OCI-M2 (cell line): ENCODE measurements around the gene PON3.

Experiments used
- DNase-seq: peaks from one replicate; lab custom pipeline; 2025; ENCODE audit not compliant: unreplicated experiment; lab: John Stamatoyannopoulos, UW

PON3 gene

DNA sequence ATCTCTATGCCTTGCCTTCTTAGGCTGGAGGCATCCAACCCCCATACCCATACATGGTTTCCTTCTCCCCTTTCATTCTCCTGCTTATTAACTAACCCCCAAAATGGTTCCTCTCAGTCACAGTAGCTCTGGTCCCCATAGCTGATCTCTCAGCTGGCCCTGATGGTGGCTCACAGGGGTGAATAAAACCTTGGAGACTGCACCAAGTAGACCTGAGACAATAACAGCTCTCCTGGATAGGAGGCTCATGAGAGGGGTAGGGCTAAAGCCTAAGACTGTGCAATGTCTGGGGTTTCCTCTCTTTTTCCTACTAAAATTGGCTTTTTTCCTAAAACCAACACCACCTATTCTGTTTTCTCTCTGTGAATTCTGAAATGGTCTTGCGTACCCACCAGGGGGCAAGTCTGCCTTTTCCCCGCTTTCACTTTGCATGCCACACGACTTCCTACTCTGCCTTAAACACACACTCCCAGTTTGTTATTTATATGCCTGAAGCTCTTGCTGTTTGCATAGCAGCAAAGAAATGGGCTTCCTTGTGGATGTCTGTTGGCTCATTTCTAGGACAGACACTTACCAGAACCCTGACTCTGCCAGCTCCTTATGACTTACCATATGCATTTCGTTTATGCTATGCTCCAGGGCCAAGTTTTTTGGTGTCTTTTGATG is 53.4 kb downstream of the PON3 start:
- DNase-seq, result no peak

DNA sequence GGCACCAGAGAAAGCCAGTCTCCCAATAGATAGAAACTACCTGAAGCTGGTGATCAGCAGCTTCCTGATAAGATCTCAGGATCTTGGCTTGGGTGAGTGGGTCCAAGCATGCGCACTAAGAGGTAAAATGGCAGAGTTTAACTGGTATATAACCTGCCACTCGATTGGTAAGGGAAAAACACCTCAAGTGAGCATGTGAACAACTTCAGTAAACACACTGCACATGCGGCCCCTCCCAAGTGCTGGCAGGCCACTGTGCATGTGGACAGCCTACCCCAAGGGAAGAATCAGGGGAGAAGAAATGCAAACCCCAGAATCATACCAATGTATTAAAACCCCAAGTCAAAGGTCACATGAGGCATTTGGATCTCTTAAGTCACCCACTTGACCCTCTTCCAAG is 54.1 kb downstream of the PON3 start:
- DNase-seq, result no peak

DNA sequence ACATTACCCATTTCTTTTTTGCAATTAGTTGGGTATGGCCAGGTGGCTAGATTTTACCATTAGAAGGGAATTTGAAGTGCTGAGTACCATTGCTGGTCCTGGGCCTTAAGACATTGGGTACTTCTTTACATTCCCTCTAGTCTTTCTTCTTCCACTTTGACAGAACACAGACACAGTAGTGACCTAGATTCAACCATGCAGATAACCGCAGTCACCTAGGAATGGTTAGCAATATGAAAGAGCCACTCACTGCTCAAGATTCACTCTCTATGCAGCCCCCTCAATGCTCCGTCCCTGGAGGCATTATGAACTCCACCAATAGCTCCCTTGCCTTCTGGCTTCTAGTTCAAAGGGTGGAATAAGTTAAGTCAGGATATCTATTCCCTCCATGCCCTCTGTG is 55.7 kb downstream of the PON3 start:
- no peak for DNase-seq

DNA sequence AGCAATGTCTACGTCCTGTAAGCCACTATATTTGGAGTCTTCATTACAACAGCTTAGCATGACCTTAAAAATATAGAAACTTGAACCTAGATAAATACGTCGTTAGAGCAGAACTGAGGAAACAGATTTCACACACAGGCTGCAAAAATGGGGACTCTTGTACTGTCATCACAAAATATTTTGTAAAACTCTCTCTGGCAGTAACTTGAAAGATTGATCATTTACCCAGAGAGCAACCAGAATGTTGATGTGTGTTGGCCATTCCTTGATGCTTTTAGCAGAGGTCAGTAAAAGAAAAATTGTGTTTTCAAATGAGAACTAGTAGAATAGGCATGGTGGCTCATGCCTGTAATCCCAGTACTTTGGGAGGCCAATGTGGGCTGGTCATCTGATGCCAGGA is 57.3 kb downstream of the PON3 start:
- DNase-seq, result no peak

DNA sequence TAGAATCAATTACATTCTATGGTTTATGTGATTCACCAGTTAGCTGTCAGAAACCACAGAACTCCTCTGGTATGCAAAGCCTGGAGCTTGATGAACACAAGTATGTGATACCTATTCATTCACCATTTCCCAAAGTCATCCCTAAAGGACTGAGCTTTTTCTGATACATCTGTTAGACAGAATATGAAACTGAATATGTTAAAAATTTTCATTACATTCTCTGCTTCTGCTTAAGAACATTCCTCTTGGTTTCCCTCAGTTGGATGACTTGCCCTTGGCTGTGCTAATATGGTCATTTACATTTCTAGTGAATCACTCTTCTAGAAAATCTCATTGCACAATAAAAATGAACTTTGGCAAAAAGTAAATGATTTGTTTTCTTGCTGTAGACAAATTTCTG is 61.1 kb downstream of the PON3 start:
- no peak for DNase-seq

GRCh38 chr7:95334447-95334846 is 61.7 kb downstream of the PON3 start:
- no peak for DNase-seq

GRCh38 chr7:95330961-95331337 is 65.2 kb downstream of the PON3 start:
- no peak for DNase-seq

DNA sequence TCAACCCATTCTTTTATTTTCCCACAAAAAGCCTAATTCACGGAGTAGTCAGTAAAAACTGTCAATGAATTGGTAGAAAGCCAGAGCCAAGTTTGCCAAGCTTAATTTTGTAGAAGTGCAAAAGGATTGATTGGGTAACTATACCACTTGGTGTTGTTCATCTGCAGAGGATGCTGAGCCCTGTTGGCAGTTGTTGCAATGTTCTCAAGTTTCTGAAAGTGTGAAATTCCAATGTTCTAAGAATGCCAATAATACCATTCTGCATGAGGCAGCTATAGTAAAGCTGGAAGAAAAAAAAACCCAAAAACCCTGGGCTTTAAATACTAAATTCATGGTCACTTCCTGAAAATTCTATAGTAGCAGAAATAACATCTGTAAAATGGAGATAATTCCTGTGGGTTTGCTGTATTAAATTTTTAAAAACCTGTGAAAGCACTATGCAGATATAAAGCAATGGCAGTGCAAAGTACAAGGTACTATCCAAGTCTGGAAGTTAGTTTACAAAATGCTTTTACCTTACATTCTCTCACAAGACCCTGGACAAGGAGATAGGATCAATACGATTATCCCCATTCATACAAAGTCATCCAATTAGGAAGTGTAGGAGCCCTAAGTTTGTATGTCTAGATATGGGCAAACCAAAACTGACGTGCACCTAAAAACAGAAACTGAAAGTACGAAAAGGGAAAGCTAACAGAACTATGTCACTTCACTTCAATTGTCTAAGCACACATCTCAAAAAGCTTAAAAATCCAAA is 65.8 kb downstream of the PON3 start:
- no peak for DNase-seq

DNA sequence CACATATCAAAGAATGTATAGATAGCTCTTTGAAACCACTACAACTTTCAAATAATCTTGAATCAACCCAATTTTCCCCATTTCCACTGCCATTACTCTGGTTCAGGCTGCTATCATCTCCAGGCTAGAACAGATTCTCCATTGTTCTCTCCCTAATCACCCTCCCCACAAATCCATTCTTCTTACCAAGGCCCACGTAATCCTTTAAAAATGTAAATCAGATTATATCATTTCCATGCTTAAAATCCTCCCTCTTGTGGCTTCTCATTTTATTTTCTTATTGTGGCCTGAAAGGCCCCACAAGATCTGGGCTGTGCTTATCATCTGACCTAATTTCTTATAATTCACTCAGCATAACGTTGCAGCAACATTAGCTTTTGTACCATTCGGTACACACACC is 68.8 kb downstream of the PON3 start:
- no peak for DNase-seq

DNA sequence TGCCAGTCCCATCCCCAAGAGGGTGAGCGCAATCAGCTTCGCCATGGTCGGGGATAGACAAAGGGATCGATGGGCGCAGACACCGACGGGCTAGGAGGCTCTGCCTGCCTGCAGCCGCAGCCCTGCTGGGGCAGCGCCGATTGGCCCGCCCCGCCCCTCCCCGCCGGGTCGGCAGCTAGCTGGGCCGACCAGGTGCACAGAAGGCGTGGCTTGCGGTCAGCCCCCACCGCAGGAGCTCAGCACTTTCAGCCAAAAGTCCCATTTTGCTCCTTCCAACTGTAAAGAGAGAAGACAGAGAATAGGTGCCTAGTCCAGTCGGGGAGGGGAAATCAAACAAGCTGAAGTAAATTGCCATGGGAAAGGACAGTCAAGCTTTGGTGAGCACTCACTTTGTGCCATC is 71.7 kb downstream of the PON3 start, which contains the start of gene PON1:
PON1 (minus strand) TSS at position 102 of the 400 bp plus-strand sequence; CDS start at position 45, 57 bp downstream.
- no peak for DNase-seq

- DNase-seq, result no peak
Observed at GRCh38 chr7:95323410-95324129, 72.6 kb downstream of the PON3 start.

DNA sequence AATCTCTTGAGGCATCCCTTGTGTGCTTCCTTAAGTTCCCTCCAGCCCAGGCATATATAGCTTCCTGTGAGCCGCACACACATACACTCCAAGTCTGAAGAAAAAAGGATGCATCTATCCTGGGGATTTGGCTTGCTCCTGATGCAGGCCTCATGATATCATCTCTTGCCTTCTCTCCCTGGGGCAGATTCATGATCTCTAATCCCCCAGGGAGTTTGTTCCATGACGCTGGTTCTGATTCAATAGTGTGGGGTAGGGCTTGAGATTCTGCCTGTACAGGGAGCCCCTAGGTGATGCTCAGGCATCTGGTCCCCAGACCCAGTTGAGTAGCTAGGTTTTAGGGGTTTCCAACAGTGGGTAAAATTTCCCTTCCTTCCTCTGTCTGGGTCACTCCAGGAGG is 73.3 kb downstream of the PON3 start:
- no peak for DNase-seq

DNA sequence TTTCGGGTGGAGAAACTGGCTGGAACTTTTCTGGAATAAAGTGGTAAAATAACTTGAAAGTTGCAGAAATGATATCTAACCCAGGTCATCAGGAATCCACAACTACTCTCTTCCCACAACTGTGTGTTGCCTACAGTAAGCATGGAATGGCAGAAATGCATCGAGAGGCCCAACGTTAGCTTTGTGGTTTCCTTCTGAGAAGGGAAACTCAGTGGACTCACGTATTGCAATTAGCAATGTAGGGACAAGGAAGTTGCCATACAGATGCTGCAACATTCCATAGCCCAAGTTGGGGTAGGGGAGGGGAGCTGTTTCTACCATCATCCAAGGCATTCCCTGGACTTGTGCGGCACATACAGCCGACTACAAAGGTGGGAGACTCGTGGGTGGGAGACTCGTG is 73.8 kb downstream of the PON3 start:
- DNase-seq, result no peak

GRCh38 chr7:95321720-95322119 is 74.5 kb downstream of the PON3 start:
- no peak for DNase-seq

DNA sequence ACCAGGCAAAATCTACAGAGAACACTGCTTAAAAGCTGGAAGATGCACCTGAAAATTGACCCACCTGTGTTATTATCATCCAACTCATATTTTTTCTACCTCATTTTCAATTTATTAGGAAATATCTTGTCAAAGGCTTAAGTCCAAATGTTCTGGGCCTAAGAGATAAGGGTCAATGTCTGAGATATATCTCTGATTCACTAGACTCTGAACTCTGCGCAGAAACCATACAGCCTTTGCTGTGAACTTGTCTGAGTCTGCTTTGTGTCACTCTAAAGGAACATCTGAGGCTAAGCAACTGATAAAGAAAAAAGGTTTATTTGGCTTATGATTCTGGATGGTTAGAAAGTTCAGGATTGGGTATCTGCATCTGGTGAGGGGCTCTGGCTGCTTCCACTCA is 75.5 kb downstream of the PON3 start:
- no peak for DNase-seq

- DNase-seq, result no peak
Observed at GRCh38 chr7:95319570-95319969, 76.6 kb downstream of the PON3 start.

DNA sequence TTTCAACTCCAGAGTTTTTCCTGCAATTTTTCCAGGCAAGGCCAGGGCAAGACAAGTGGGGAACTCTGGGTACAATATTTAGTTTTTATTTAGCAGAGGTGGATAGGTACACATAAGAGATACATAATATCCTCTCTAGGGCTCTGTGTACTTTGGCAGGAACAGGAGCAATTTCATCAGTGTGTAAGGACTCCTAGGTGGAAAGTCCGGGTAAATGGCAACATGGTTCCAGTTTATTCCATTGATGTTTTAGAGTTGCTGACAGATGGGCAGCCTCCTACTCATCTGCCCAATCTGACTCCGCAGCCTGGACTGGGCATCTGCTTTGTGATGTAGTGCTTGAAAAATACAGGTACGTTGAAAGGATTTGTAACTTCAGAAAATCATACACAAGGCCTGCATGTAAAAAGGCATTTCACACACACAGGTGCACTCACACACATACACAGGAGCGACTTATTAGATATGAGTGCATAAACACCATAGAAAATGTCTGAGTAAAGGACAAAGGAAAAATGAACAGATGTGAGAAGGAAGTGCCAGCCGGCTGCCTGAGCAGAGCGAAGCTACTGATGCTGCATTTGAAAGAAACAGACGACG is 77.6 kb downstream of the PON3 start:
- DNase-seq, result no peak

GRCh38 chr7:95317966-95318365 is 78.2 kb downstream of the PON3 start:
- DNase-seq, result no peak

GRCh38 chr7:95317546-95317945 is 78.6 kb downstream of the PON3 start:
- DNase-seq, result no peak

- no peak for DNase-seq
Observed at GRCh38 chr7:95316588-95316987, 79.6 kb downstream of the PON3 start.

DNA sequence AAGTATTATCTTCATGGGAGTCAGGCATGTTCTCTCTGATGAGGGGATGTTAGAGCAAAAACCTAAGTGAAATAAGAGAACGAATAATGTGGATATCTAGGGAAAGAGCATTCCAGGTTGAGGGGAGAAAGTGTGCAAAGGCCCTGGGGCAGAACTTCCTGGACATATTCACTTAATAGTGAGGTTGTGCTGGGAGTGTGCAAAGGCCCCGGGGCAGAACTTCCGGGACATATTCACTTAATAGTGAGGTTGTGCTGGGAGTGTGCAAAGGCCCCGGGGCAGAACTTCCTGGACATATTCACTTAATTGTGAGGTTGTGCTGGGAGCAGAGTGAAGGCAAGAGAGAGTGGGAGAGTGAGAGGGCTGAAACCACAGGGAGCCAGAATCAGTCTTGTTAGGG is 83.6 kb downstream of the PON3 start:
- DNase-seq, result no peak

DNA sequence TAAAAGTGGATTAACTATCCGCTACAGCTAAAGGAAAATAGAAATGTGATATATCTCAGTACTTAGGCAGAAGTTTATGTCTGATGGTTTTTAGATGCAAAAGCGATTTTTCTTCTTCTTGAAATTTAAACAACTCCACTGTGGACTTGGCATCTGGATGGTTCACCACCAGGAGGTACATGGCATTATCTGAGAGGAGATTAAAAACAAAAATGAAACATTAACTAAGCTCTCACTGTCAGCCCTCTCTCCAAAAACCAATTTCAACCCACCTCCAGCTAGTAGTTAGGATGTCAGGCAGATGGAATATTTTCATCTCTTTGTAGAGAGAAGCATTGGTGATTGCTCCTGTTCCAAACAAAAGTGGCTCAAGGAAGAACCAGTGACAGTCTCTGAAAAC is 84.8 kb downstream of the PON3 start:
- no peak for DNase-seq
